ENCODE measurements around the gene ANAPC2. TPM values are rescaled to one million over a fixed set of nuclear protein-coding genes. Genes with fewer than 3 reads are reported as not detected.

ANAPC2 gene
- polyA plus RNA-seq, 1 donor: 36.3 TPM

DNA sequence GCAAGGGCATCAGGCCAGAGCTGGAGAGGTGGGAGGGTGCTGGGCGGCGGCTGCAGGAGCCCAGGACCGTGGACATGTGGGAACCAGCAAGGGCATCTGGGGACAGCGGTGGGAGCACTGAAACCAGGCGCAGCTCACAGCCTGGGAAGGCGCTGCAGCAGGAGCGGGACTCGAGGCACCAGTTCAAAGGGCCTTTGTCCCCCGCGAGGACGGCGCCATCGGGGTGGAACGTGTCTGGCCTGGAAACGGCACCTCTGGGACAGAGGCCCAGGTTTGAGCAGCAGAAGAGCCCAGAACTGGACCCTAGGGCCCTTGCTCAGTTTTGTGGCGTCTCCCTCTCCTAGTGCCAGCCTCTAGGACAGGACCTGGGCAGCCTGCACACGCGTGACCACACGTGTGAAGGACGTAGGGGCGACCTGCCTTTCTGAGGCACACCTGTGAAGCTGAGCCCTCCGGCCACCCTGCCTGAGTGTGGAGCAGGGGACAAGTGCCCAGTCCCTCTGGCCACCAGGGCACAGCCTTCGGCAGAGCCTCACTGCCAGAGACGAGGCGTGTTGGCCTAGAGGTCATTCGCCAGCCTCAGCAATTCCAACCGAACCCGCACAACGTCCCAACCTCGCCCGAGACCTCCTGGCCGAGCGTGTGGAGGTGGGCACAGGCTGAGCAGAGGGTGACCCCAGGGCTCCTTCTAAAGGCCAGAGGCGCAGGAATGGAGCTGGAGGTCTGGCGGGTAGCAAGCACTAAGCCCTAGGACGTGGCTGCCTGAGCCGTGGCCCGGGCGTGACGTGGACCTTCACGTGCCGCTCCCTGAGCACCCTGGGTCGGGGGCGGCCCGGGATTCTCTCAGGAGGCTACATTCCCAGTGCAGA lies 14.3 kb downstream of the ANAPC2 start:
- DNase-seq: no peak

DNA sequence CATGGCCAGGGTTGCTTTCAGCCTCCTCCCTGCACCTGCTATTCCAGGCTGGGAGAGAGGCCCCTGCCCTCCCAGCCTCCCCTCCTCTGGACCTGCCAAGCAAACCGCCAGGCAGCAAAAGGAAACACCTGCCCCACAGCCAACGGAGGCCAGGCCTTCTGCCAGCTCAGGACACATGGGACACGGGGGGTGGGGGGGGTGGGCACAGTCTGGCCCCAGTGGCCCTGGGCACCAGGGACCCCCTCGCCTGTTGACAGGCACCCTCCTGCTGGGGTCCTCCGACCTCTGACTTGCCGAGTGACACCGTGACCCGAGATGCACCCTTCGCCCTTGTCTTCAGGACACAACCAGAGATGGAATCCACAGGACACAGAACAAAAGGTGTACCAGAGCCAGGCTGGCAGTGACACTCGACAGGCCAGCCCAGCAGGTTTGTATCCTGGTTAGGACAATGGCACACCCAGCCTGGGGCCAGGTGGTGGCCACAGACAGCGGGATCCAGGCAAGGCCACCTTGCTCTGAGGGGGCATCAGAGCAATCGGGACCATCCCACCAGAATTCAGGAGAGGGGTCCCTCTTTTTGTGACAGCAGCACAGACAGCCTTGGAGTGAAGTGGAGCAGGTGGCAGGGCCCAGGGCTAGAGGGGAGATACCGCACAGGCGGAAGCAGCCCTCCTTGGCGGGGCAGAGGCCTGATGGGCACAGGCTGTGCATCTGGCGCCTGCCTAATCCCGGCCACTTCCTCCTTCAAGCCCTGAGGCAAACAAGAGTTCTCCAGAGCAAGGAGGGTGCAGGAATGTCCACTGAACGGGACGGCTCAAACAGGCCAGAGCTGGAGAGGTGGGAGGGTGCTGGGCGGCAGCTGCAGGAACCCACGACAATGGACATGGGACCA lies 15.2 kb downstream of the ANAPC2 start:
- no peak for DNase-seq

- DNase-seq: no peak
Observed at GRCh38 chr9:137171149-137171900, 17.0 kb downstream of the ANAPC2 start.

- DNase-seq: no peak
Observed at GRCh38 chr9:137170486-137171148, 17.7 kb downstream of the ANAPC2 start.

DNA sequence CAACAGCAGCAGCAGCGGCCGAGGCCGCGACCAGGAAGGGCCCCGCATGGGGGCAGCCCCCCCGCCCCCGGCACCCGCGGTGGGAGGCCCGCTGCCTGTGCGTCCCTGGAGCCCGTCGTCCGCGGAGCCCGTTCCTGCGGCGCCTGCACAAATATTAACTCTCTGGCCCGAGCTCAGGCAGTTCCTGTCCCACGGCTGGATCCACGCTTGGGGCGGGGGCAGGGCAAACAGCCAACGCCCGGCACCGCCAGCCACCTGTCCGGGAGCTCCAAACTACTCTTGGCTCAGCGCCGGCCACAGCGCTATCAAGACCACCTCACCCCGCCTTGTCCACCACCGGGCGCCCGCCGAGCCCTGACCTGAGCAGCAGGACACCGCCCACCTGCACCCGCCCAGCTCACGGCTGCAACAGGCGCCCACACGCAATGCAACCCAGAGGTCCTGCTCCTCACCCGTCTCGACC lies 18.4 kb downstream of the ANAPC2 start, which contains the start of gene LRRC26:
TSS of gene LRRC26 (minus strand) at position 156 of the 463 bp plus-strand sequence. CDS start at position 48, 108 bp downstream.
- no peak for DNase-seq

DNA sequence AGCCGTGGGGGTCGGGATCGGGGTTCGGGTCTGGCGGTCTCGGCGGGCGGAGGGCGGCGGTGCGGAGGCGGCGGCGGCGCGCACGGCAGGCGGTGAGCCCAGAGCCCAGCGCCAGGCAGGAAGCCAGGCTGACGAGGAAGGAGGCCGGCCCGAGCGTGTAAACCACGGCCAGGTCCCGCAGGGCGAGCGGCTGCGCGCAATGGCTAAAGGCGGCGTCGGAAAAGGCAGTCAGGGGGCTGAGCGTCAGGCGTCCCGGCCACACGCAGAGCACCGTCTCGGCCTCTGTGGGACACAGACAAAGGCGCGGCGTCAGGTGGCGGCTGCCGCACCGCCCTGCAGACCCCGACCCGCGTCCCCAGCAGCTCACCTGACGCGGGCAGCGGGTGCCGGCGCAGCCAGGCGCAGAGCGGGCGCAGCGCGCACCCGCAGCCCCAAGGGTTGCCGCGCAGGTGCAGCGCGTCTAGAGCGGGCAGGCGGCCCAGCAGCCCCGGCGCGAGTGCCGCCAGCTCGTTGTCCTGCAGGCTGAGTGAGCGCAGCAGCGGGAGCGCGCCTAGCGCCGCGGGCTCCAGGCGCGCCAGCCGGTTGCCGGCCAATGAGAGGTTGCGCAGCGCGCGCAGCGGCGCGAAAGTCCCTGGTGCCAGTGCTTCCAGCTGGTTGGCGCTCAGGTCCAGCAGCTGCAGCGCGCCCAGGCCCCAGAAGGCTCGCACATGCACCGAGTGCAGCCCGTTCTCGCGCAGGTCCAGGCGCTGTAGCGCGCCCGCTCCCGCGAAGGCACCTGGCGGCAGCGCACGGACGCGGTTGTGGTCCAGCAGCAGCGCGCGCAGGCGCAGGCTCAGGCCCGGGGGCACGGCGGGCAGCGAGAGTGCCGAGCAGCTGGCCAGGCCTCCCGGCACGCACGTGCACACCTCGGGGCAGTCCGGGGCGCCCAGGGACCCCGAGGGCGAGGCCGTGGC lies 19.2 kb downstream of the ANAPC2 start:
- peak; percentile 48 for DNase-seq

DNA sequence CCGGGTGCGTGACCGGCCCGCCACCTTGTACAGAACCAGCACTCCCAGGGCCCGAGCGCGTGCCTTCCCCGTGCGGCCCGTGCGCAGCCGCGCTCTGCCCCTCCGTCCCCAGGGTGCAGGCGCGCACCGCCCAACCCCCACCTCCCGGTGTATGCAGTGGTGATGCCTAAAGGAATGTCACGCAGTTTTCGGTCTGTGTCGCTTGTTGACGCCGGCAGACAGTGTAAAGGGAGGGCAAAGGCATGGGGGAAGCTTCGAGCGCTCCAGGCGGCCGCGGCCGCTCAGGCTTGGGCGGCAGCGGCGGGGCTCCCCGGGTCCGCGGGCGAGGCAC lies 19.8 kb downstream of the ANAPC2 start:
- DNase-seq: no peak

DNA sequence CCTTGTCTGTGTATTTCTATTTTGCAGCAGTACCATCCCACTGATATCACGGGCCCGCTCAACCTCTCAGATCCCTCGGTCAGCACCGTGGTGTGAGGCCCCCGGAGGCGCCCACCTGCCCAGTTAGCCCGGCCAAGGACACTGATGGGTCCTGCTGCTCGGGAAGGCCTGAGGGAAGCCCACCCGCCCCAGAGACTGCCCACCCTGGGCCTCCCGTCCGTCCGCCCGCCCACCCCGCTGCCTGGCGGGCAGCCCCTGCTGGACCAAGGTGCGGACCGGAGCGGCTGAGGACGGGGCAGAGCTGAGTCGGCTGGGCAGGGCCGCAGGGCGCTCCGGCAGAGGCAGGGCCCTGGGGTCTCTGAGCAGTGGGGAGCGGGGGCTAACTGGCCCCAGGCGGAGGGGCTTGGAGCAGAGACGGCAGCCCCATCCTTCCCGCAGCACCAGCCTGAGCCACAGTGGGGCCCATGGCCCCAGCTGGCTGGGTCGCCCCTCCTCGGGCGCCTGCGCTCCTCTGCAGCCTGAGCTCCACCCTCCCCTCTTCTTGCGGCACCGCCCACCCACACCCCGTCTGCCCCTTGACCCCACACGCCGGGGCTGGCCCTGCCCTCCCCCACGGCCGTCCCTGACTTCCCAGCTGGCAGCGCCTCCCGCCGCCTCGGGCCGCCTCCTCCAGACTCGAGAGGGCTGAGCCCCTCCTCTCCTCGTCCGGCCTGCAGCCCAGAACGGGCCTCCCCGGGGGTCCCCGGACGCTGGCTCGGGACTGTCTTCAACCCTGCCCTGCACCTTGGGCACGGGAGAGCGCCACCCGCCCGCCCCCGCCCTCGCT lies 20.4 kb downstream of the ANAPC2 start:
- no peak for DNase-seq

DNA sequence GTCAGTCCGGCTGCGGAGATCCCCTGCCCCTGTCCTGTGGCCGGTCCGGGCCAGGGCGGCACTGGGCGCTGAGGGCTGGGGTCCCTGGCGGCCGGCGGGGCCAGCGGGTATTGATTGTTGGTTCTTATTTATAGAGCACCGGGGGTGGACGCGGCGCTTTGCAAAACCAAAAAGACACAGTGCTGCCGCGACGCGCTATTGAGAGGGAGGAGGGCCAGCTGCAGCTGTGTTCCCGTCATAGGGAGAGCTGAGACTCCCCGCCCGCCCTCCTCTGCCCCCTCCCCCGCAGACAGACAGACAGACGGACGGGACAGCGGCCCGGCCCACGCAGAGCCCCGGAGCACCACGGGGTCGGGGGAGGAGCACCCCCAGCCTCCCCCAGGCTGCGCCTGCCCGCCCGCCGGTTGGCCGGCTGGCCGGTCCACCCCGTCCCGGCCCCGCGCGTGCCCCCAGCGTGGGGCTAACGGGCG lies 21.0 kb downstream of the ANAPC2 start:
- no peak for DNase-seq

- no peak for DNase-seq
Observed at GRCh38 chr9:137166380-137167229, 21.8 kb downstream of the ANAPC2 start.

DNA sequence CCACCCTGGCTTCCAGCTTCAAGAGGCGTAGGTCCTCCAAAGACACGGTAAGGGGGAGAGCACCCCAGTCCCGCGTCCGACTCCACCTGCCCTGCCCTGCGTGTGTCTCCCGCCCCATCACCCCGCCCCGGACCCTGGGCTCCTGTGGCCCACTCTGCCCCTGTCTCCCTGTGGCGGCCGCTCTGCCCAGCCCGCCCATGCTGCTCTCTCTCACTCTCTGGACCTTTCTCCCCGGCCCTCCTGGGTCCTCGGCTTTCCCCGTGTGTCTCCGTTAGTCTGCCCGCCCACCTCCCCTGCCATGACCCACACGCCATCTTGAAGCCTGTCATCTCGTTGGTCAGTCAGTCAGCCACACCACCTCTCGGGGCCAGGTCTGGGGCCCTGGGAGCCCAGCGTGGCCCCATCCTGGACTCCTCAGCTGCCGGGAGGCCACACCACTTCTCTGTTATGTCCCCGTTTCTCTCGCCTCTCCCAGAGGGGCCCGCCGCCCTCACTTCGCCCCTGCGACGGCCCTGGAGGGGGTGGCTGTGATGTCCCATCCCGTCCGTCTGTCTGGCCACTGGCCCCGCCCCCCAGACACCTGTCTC lies 23.0 kb downstream of the ANAPC2 start:
- no peak for DNase-seq

DNA sequence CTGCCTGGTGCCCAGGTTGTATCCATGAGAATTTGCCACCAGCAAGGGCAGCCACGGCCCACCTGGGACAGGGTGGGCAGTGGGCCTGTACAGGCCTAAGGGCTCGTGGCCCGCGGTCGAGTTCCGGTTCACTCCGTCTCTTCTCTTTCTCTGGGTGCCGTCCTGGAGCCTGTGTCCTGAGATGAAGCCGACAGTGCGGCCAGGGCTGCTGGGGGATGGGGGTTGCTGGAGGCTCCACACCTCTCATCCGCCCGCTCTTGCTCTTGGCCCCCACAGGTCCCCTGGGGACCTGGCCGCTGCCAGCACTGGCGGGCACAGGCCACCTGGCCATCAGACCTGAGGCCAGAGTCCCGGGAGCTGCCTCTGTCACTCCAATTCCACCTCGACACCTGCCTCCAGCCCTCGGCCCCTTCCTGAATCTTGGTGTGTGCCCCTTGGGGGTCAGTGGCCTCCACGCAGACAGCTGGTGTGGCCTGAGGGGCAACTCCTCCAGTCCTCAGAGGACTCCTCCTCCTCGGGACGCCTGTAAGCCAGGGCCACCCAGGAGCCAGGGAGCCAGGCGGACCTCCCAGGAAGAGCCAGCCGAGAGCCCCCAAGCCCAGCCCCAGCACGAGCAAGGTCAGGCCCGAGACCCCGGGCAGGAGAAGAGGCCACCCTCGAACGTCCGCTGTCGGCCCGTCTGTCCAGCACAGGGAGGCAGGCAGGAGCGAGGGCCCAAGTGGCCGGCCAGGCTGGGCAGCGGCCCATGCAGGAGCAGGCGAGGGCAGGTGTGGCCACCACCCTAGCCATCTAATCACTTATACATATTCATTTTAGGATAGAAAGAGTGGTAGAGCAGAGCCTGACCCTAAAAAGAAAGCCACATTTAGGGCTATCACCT lies 23.8 kb downstream of the ANAPC2 start:
- DNase-seq: no peak

- no peak for DNase-seq
Observed at GRCh38 chr9:137163805-137164204, 24.6 kb downstream of the ANAPC2 start.

DNA sequence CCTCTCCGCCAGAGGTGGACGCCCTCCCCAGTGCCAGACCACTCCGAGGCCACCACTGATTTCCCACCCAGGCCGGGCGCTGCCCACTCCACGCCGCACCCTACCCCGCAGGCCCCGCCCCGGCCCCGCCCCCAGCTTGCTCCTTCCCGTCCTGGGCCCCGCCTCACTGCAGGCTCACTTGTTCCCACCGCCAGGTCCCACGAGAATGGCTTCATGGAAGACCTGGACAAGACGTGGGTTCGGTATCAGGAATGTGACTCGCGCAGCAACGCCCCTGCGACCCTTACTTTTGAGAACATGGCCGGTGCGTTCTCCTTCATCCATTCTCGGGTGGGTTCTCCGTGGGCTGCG lies 25.0 kb downstream of the ANAPC2 start:
- DNase-seq: no peak

DNA sequence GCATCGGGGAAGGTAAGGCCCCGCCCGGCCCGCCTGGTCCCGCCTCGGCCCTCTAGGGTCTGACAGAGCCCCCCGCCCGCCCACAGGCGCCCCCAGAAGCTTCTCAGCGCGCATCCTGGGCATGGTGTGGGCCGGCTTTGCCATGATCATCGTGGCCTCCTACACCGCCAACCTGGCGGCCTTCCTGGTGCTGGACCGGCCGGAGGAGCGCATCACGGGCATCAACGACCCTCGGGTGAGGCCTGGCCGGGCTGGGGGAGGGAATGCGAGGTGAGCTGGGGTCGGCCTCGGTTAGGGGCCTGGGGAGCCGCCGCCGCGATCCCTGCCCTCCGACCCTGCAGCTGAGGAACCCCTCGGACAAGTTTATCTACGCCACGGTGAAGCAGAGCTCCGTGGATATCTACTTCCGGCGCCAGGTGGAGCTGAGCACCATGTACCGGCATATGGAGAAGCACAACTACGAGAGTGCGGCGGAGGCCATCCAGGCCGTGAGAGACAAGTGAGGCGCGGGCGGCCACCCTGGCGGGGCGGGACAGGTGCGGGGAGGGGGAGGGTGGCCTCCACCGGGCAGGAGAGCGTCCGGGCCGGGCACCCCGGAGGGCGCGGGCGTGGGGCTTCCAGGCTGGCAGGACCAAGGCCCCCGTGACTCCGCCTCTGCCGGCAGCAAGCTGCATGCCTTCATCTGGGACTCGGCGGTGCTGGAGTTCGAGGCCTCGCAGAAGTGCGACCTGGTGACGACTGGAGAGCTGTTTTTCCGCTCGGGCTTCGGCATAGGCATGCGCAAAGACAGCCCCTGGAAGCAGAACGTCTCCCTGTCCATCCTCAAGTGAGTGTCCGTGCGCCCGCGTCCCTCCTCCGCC lies 25.6 kb downstream of the ANAPC2 start:
- DNase-seq: no peak
